ENCODE results near the gene ASB7.

Gene ASB7

GRCh38 chr15:100601617-100602063, 749 bp upstream of the ASB7 start:
- peak overlapping the region; percentile 91 for H3K4me3 ChIP-seq (ENCODE audit: low read depth, low read length)
- no peak for DNase-seq (ENCODE audit: low read depth)
- TF ChIP-seq MAX (IDR thresholded peaks at IDR 0.05; ENCODE audit: low read depth, low read length) (peak; percentile 10; the same call in 1 of the 2 replicates), CTCF (IDR thresholded peaks at IDR 0.05; ENCODE audit: low read depth, low read length) (no peak), MYC (IDR thresholded peaks at IDR 0.05; ENCODE audit: low read depth, low read length) (no peak), POLR2A (IDR thresholded peaks at IDR 0.05; ENCODE audit: extremely low read depth, insufficient read length) (no peak)

GRCh38 chr15:100602823-100603393, 519 bp downstream of the ASB7 start:
- peak overlapping the region; percentile 93 for H3K4me3 ChIP-seq (ENCODE audit: low read depth, low read length)
- DNase-seq (ENCODE audit: low read depth) = peak; percentile 62
- no peak for TF ChIP-seq MAX (IDR thresholded peaks at IDR 0.05; ENCODE audit: low read depth, low read length)
- no peak for TF ChIP-seq POLR2A (IDR thresholded peaks at IDR 0.05; ENCODE audit: extremely low read depth, insufficient read length)
- TF ChIP-seq CTCF (IDR thresholded peaks at IDR 0.05; ENCODE audit: low read depth, low read length) = no peak
- no peak for TF ChIP-seq MYC (IDR thresholded peaks at IDR 0.05; ENCODE audit: low read depth, low read length)

GRCh38 chr15:100612539-100612938, 10.2 kb downstream of the ASB7 start:
- DNase-seq (ENCODE audit: low read depth) = peak; percentile 48
- TF ChIP-seq POLR2A (IDR thresholded peaks at IDR 0.05; ENCODE audit: extremely low read depth, insufficient read length) (no peak), MAX (IDR thresholded peaks at IDR 0.05; ENCODE audit: low read depth, low read length) (no peak), CTCF (IDR thresholded peaks at IDR 0.05; ENCODE audit: low read depth, low read length) (no peak), MYC (IDR thresholded peaks at IDR 0.05; ENCODE audit: low read depth, low read length) (no peak)
- H3K4me3 ChIP-seq (ENCODE audit: low read depth, low read length) = no peak overlapping the region

GRCh38 chr15:100613208-100613607, 10.8 kb downstream of the ASB7 start:
- TF ChIP-seq CTCF (IDR thresholded peaks at IDR 0.05; ENCODE audit: low read depth, low read length) = no peak
- no peak for DNase-seq (ENCODE audit: low read depth)
- no peak overlapping the region for H3K4me3 ChIP-seq (ENCODE audit: low read depth, low read length)

- no peak overlapping the region for H3K4me3 ChIP-seq (ENCODE audit: low read depth, low read length)
- TF ChIP-seq MYC (IDR thresholded peaks at IDR 0.05; ENCODE audit: low read depth, low read length) = no peak
- TF ChIP-seq CTCF (IDR thresholded peaks at IDR 0.05; ENCODE audit: low read depth, low read length) = no peak
- TF ChIP-seq MAX (IDR thresholded peaks at IDR 0.05; ENCODE audit: low read depth, low read length) = no peak
- TF ChIP-seq POLR2A (IDR thresholded peaks at IDR 0.05; ENCODE audit: extremely low read depth, insufficient read length) = no peak
- no peak for DNase-seq (ENCODE audit: low read depth)
These were observed 11.9 kb downstream of the ASB7 start for GRCh38 chr15:100614336-100614735.

- H3K4me3 ChIP-seq (ENCODE audit: low read depth, low read length) = no peak overlapping the region
- DNase-seq (ENCODE audit: low read depth) = no peak
- TF ChIP-seq CTCF (IDR thresholded peaks at IDR 0.05; ENCODE audit: low read depth, low read length) = no peak
- TF ChIP-seq MAX (IDR thresholded peaks at IDR 0.05; ENCODE audit: low read depth, low read length) = no peak
- TF ChIP-seq MYC (IDR thresholded peaks at IDR 0.05; ENCODE audit: low read depth, low read length) = no peak
- no peak for TF ChIP-seq POLR2A (IDR thresholded peaks at IDR 0.05; ENCODE audit: extremely low read depth, insufficient read length)
These were observed 12.5 kb downstream of the ASB7 start for GRCh38 chr15:100614918-100615317.

Data from NB4 (cell line).